ENCODE measurements around the gene HOXA4.

HOXA4 gene

GRCh38 chr7:27154901-27155815, 24.6 kb upstream of the HOXA4 start:
- DNase-seq (ENCODE audit: low spot score), result no peak
- no peak for TF ChIP-seq CTCF (IDR thresholded peaks at IDR 0.05; ENCODE audit: extremely low read depth, insufficient read depth, missing control alignments)
- in situ Hi-C loops (cut with MboI; ENCODE audit: low pct_unique_long_range_greater_than_20kb, low sequenced_read_pairs, unreplicated experiment), result loop anchor here (10.0 to 25.0 kb wide), 2 partner anchors 90 to 793 kb away; partner anchors contain the start of gene EVX1

- DNase-seq (ENCODE audit: low spot score), result no peak
- in situ Hi-C loops (cut with MboI; ENCODE audit: low pct_unique_long_range_greater_than_20kb, low sequenced_read_pairs, unreplicated experiment), result loop anchor here (10.0 to 25.0 kb wide), 2 partner anchors 90 to 792 kb away; partner anchors contain the start of gene EVX1
- TF ChIP-seq CTCF (IDR thresholded peaks at IDR 0.05; ENCODE audit: extremely low read depth, insufficient read depth, missing control alignments), result no peak
These were observed 23.8 kb upstream of the HOXA4 start for GRCh38 chr7:27154369-27154768.

GRCh38 chr7:27153526-27153925, 23.0 kb upstream of the HOXA4 start:
- DNase-seq (ENCODE audit: low spot score), result no peak
- TF ChIP-seq CTCF (IDR thresholded peaks at IDR 0.05; ENCODE audit: extremely low read depth, insufficient read depth, missing control alignments), result no peak
- in situ Hi-C loops (cut with MboI; ENCODE audit: low pct_unique_long_range_greater_than_20kb, low sequenced_read_pairs, unreplicated experiment), result loop anchor here (10.0 to 25.0 kb wide), 2 partner anchors 91 to 791 kb away; partner anchors contain the start of gene EVX1

- in situ Hi-C loops (cut with MboI; ENCODE audit: low pct_unique_long_range_greater_than_20kb, low sequenced_read_pairs, unreplicated experiment), result loop anchor here (10.0 to 25.0 kb wide), 2 partner anchors 92 to 791 kb away; partner anchors contain the start of gene EVX1
- no peak for DNase-seq (ENCODE audit: low spot score)
- TF ChIP-seq CTCF (IDR thresholded peaks at IDR 0.05; ENCODE audit: extremely low read depth, insufficient read depth, missing control alignments), result no peak
These were observed 22.4 kb upstream of the HOXA4 start for GRCh38 chr7:27152816-27153442.

GRCh38 chr7:27151931-27152815, 21.6 kb upstream of the HOXA4 start, which contains the start of gene HOXA3:
Gene HOXA3, minus strand, starts transcription at chr7:27152583. Its CDS starts 41,943 bp downstream, at chr7:27110640.
- in situ Hi-C loops (cut with MboI; ENCODE audit: low pct_unique_long_range_greater_than_20kb, low sequenced_read_pairs, unreplicated experiment), result loop anchor here (10.0 to 25.0 kb wide), 2 partner anchors 93 to 790 kb away; partner anchors contain the start of gene EVX1
- TF ChIP-seq CTCF (IDR thresholded peaks at IDR 0.05; ENCODE audit: extremely low read depth, insufficient read depth, missing control alignments), result no peak
- no peak for DNase-seq (ENCODE audit: low spot score)
